NOMO-1 treated with dmso at 0.1 percent for 144 hours (cell line): ENCODE data around the gene SPRR2A.
"Not testable (repeated sequence)": the region's sequence is repeated elsewhere in the genome, so short reads cannot be mapped to it uniquely, and the experiment has no call there.

Experiments used
- DNase-seq: peaks from one replicate; lab custom pipeline; 2025; ENCODE audit not compliant: unreplicated experiment; lab: John Stamatoyannopoulos, UW

SPRR2A gene

GRCh38 chr1:153057375-153057774, at the start of gene SPRR2A:
Gene SPRR2A (minus strand): TSS chr1:153057512. CDS start chr1:153056735, 777 bp downstream.
- peak; percentile 9 for DNase-seq

DNA sequence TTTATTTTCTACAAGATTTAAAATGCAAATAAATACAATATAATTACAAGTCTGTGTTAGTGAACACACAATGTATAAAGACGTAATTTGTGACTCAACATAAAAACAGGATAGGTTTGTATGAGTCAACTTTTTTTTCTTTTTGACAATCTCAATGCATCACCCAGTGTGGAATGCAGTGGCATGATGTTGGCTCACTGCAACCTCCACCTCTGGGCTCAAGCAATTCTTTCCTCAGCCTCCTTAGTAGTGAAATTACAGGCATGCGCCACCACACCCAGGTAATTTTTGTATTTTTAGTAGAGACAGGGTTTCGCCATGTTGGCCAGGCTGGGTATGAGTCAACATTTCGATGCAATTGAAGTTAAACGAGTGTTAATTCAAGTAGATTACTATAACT, 42.9 kb upstream of the SPRR2A start:
- no peak for DNase-seq

DNA sequence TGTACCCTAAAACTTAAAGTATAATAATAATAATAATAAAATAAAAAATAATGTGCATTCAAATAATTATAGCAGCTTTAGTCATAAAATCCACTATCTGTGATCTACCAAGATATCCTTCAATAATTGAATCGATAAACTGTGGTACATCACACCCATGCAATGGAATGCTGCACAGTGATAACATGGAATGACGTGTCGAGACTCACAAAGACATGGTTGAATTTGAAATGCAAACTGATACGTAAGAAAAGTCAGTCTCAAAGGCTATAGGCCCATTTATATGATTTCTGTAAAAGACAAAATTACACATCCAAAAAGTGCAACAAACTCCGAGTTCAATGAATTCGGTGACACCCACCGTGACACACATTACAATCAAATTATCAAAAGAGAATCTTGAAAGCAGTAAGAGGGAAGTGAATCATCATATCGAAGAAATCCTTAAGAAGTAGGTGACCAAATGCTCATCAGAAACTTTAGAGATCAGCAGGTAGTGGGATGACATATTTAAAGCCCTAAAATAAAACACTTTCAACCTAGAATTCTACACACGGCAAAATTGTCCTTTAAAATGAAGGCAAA, 42.2 kb upstream of the SPRR2A start:
- no peak for DNase-seq

DNA sequence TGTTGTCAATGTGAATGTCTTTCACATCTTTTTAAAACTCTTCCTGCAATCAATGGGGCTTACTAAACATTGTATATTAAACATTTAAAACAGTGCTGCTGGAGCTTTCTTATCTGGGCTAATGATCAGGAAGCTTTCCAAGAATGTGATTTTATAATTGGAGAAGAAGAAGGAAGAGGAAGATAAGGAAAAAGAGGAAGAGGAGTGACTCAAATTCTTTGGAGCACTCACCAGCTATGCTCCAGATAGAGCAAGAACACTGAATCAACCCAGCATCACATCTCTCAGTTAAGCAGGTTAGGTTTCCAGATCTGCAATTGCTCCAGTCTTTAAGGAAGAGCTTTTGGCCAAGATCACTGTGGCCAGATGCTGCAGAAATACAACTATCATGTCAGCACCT, 38.5 kb upstream of the SPRR2A start:
- DNase-seq: no peak

DNA sequence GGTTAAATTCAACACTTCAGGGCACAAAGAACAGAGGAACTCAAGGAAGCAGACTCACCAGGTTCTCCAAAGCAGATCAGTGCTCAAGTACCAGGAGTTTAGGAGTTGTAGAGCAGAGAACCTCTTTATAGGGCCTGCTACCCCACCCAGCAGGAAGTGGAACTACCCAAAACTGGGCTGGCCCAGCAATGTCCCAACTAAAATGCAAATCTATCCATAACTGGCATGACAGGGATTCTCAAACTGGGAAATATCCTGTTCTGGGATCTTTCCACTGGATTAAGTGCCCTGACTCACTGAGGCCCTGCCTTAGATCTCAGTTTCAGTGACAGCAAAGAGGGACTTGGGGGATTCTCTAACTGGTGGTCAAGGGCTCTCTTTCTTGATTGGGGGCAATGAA, 37.1 kb upstream of the SPRR2A start, which contains the start of gene SPRR2E:
TSS of gene SPRR2E (minus strand) at position 101 of the 400 bp plus-strand sequence. CDS start 775 bp downstream, outside the sequence.
- DNase-seq: no peak

DNA sequence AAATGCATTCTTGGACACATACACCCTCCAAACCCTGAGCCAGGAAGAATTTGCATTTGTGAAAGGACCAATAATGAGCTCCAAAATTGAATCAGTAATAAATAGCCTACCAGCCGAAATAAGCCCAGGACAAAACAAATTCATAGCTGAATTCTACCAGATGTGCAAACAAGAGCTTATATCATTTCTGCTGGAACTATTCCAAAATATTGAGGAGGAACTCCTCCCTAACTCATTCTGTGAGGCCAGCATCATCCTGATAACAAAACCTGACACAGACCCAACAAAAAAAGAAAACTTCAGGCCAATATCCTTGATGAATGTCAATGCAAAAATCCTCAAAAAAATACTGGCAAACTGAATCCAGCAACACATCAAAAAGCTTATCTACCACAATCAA, 30.3 kb upstream of the SPRR2A start:
- no peak for DNase-seq

- DNase-seq: no peak
These were observed 24.4 kb upstream of the SPRR2A start for GRCh38 chr1:153081736-153082135.

- no peak for DNase-seq
These were observed 15.8 kb upstream of the SPRR2A start for GRCh38 chr1:153072806-153073726.

- no peak for DNase-seq
These were observed 14.2 kb upstream of the SPRR2A start, which contains the start of gene SPRR2B for GRCh38 chr1:153071511-153071910. Gene SPRR2B (minus strand): TSS chr1:153071611. CDS start chr1:153070839, 772 bp downstream.

DNA sequence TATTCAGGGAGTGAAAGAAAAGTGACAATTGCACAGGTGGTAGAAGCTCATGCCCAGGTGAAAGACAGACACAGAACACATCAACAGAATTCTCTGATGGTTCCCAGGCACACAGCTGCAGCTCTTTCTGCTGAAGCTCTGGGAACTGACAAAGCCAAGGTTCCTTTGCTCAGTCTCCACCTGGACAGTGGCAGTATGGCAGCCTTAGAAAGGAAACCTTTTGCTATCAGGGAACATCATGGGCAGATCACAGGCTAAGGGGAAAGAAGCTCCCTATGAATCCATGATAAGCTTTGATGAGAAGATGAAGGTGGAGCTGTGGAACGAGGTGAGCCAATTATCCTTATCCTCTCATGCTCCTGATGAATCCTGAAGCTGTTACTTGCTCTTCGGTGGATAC, 12.9 kb upstream of the SPRR2A start:
- DNase-seq: no peak

DNA sequence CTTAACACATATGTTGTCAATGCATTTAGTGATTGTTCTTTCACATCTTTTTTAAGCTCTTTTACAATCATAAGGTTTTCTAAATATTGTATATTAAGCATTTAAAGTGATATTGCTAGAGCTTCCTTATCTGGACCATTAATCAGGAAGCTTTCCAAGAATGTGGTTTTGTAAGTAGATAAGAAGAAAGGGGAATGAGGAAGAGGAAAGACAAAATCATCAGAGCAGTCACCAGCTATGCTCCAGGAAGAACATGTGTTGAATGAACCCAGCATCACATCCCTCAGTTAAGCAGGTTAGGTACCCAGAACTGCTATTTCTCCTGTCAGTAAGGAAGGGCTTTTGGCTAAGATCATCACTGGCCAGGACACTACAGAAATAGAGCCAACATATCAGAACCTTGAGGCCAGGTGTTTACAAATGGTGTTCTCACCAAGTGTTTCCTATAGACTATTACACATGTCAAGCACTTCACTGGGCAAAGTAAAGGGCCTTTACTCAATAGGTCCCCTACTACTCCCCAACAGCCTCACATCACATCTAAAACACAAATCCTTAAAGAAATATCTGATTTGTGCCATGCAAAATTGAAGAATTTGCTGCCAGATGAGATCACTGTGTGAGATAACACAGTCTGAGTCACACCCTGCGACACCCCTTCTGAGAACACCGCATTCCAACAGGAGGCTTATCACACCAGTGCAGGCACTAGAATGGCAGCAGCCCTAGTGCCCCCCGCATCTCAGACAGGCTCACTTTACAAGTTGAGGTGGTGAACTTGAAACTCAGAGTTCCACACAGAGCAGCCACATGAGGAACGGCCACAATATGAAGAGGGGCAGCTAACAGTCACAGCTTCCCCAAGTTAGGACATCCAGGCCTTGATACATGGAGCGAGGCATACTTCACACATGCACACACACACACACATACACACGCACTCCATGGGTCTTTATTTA, 1.8 kb upstream of the SPRR2A start:
- no peak for DNase-seq

- no peak for DNase-seq
These were observed 842 bp upstream of the SPRR2A start for GRCh38 chr1:153058154-153058553.

DNA sequence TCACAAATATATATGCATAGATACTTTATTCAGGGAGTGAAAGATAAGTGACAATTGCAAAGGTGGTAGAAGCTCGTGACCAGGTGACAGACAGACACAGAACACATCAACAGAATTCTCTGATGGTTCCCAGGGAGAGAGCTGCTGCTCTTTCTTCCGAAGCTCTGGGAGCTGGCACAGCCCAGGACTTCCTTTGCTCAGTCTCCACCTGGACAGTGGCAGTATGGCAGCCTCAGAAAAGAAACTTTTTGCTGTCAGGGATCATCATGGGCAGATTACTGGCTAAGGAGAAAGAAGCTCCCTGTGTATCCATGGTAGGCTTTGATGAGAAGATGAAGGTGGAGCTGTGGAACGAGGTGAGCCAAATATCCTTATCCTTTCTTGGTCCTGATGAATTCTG, 1.2 kb downstream of the SPRR2A start:
- not testable (repeated sequence) for DNase-seq

DNA sequence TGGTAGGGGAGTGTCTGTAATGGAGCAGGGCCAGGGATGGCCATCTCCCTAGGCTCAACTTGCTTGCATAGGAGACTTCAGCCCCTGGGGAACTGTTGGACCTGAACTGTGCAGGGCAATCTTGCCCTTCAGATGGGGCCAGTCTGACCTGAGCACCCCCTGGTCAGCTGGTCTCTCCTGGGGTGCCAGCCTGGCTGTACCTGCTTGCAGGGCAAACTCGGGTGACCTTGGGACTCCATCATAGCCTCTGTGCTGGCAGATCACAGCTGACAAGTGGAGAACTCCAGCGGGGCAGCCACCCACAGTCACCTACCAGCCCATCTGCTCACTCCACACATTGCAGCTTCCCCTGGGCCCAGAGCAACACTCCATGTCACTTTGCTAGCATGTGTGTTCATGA, 8.1 kb downstream of the SPRR2A start:
- DNase-seq: no peak

DNA sequence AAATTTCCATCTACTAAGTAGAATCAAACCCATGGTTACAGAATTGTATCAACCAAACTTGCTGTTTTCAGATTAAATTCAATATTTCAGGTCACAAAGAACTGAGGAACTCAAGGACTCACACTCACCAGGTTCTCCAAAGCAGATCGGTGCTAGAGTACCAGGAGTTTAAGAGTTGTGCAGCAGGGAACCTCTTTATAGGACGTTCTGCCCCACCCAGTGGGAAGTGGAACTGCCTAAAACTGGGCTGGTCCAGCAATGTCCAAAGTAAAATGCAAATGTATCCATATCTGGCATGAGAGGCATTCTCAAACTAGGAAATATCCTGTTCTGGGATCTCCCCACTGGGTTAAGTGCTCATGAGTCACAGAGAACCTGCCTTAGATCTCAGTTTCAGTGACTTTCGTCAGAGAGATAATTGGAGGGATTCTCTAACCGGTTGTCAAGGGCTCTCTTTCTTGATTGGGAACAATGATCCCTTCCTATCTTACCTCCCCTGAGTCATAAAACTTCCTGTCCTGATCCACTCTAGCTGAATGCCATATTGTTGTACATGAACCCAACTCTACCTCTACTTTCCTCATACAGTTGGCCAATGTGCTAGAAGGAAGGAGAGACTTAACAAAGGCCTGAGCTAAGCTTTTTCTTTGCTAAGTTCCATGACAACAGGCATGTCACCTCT, 16.2 kb downstream of the SPRR2A start, which contains the start of gene SPRR2D:
TSS of gene SPRR2D (minus strand) at position 171 of the 682 bp plus-strand sequence. CDS start 774 bp downstream, outside the sequence.
- DNase-seq: no peak

- DNase-seq: no peak
These were observed 22.1 kb downstream of the SPRR2A start for GRCh38 chr1:153035211-153035610.

DNA sequence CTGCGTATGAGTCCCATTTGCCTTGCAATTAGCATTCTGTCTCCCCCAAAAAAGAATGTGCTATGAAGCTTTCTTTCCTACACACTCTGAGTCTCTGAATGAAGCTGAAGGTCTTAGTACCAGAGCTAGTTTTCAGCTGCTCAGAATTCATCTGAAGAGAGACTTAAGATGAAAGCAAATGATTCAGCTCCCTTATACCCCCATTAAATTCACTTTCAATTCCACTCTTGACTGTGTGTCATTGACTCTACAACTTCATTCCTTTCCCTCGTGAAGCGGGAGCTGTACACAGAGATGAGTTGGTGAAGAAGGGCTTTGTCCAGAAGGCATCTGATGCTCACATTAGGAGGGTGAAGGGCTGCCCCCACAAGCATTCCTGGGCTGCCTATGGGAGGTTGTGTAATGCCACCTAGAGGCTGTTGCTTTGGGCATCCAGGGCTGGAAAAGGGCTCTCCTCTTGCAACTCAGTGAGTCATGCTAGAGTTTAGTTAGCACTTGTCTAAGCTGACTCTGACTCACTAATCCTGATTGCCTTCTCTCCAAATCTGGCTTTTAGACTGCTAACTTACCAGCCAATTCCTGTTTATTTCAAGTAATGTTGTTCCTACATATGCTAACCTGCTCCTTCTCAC, 24.5 kb downstream of the SPRR2A start:
- peak; percentile 33 for DNase-seq

GRCh38 chr1:153032073-153032472, 25.2 kb downstream of the SPRR2A start:
- peak; percentile 40 for DNase-seq

DNA sequence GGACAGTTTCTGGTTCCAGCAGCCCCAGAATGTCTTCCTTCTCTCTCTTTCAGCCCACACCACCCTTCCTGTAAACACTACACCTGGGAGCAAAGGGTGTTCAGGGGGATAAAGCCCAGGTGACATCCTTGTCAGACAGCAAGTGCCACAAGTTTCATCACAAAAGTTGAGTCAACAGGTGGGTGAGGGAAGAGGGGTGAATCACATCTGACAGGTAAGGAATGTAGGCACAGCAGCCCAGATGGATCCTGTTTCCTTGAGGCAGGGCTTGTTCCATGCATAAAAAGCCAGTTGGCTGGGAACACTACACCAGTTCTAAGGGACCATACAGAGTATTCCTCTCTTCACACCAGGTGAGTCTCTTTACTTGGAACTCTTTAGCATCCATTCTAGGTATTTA, 26.4 kb downstream of the SPRR2A start, which contains the start of gene SPRR1B:
TSS of gene SPRR1B (plus strand) at position 309 of the 400 bp plus-strand sequence. CDS start 1,143 bp downstream, outside the sequence.
- DNase-seq: no peak

GRCh38 chr1:153028766-153029165, 28.5 kb downstream of the SPRR2A start:
- no peak for DNase-seq
